Spleen (tissue), 7 donors: ENCODE measurements around the gene WDR1.

Experiments used
- CTCF ChIP-seq, 11 experiments: fragments of 200-600 bp in 7 of 11; fragments of 450-650 bp in 4 of 11; sonication (generic) in 4 of 11; IDR thresholded peaks in 8 of 11; conservative IDR thresholded peaks in 3 of 11; 1 replicate in 7 of 11; 2 replicates in 4 of 11; pipeline versions ENCODE4 v1.4.0 to v1.8.0; 2016 to 2021; ENCODE audit warnings: antibody characterized with exemption in 11 of 11, inconsistent platforms in 4 of 11, mild to moderate bottlenecking in 1 of 11
- POLR2A ChIP-seq, 3 donors: fragments of 450-650 bp; IDR thresholded peaks; one replicate each; pipeline ENCODE4 v1.5.1; 2017; ENCODE audit warnings: antibody characterized with exemption in 3 of 3, mild to moderate bottlenecking in 1 of 3
- POLR2AphosphoS5 ChIP-seq, 3 donors: sonication (generic); formaldehyde crosslinking; IDR thresholded peaks; one replicate each; pipeline ENCODE4 v1.5.1; 2017; ENCODE audit warnings: antibody characterized with exemption in 3 of 3
- donor health status: DM: no; HTN: no; CAD: no; lungs with moderate emphysema.
- donor health status: DM: no; HTN: no; CAD: no.
- donor health status: DM: no; HTN: no; CAD: no.

GRCh38 chr4:10104991-10105276 lies 11.7 kb downstream of the WDR1 start:
- no peak for TF ChIP-seq POLR2AphosphoS5 (IDR thresholded peaks at IDR 0.05)
- TF ChIP-seq CTCF (IDR thresholded peaks at IDR 0.05 in 8 of 11, conservative IDR thresholded peaks at IDR 0.05 in 3 of 11), result no peak
- TF ChIP-seq POLR2A (IDR thresholded peaks at IDR 0.05), result no peak
